NCI-H1105 treated with DMSO at 0.1 percent for 48 hours (cell line): ENCODE data around the gene PAAF1.
A peak's percentile ranks its signal among the peaks of the same experiment; 100 is the strongest.

ENCODE experiments used
- DNase-seq: peaks from one replicate; lab custom pipeline; 2025; lab: John Stamatoyannopoulos, UW

Gene PAAF1

DNA sequence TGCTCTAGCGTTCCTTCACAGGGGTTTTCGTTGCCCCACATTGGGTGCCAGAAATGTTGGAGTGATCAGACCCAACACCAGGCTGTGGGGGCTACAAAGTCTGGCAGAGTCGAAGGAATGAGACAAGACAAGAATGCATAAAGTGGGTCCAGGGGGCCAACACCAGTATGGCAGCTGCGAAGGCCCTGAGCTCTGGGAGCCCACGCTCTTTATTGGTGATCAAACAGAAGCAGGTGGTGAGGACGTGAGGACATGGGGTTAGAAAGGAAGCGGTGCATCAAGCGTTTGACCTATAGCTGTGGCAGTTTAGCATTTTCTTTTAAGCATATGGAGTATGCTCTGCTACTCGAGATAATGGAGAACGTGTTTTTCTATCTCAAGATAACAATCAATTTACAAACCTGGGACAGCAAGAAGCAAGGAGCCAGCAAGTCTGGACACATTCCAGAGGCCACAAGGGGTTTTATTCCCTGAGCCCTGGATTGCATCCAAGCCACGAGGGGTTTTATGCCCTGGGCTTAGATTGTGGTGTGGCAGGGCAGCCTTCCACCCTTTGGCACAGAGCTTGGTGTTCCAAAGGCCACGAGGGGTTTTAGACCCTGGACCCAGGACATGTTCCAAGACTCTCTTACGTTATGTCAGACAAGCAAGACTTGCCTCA is 70.1 kb downstream of the PAAF1 start:
- DNase-seq: no peak

DNA sequence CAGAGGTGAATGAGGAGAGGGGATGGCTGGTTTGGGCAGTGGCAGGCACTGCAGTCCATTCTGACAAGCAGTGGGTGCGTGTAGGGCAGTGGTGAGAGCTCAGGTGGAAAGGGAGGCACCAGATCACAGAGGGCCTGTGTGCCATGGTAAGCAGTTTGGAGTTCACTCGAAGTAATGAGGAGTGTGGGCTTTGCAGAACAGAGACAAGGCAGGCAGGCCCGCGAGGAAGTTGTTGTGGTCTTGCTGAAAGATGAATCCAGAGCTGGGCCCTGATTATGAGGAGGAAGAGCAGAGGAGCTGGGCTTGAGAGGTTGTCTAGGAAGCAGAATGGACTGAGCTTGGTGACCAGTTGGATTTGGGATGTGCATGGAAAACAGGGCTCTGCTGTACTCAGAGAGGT is 72.4 kb downstream of the PAAF1 start:
- DNase-seq: no peak

DNA sequence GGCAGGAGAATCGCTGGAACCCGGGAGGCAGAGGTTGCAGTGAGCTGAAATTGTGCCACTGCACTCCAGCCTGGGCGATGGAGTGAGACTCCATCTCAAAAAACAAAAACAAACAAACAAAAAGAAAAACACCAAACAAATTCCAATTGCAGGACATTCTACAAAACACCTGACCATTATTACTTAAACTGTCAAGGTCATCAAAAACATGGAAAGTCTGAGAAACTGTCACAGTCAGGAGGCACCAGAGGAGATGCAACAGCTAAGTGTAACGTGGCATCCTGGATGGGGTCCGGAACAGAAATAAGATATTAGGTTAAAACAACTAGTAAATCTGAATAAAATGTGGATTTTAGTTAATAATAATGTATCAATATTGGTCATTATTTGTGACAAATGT is 73.1 kb downstream of the PAAF1 start:
- DNase-seq: no peak

DNA sequence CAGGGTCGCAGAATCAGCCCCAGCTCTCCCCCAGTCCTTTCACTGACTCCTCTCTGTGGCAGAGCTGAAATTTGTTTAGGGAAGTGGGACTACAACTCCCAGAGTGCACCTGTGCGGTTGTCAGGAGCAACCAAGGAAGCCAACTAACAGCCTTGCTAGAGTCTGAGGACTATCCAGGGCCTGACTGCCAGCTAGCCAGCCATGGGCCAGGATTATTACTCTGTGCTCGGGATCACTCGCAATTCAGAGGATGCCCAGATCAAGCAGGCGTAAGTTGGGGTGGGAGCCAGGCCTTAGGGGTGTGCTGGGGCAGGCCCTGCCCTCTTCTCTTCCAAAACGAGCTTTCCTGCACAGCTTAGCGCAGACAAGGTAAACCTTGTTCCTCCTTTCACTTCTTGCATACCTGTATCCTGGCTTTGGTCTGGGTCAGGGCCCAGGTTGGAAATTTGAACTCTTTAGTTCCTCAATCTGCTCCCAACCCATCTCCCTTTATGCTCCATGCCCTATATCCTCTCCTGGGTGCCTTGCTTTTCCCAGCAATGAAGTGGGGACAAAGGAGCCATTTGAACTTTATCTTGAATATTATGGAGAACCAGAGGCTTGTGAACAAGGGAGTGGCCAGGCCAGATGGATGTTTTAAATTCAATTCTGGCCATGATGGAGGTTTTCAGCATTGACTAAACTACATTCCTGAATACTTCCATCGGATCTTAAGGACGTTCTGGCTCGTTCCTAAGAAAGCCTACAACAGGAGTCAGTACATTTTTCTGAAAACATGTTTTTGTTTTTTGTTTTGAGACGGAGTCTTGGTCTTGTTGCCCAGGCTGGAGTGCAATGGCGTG is 74.3 kb downstream of the PAAF1 start, which contains the start of gene DNAJB13:
DNAJB13 (plus strand) TSS at position 158 of the 842 bp plus-strand sequence; CDS start at position 202, 44 bp downstream.
- DNase-seq: peak; percentile 39

DNA sequence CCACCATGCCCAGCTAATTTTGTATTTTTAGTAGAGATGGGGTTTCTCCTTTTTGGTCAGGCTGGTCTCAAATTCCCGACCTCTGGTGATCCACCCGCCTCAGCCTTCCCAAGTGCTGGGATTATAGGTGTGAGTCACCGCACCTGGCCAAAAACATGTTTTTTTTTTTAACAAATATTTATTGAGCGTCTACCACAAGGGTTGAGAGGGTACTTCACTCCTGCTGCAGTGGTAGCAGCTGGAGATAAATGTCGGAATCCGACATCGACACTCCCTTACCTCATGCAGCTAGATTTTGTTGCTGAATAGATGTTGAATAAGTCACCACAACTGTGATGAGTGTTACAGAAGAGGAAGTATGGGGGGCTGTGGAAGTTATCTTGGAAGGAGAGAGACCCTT is 75.0 kb downstream of the PAAF1 start:
- peak; percentile 55 for DNase-seq

DNA sequence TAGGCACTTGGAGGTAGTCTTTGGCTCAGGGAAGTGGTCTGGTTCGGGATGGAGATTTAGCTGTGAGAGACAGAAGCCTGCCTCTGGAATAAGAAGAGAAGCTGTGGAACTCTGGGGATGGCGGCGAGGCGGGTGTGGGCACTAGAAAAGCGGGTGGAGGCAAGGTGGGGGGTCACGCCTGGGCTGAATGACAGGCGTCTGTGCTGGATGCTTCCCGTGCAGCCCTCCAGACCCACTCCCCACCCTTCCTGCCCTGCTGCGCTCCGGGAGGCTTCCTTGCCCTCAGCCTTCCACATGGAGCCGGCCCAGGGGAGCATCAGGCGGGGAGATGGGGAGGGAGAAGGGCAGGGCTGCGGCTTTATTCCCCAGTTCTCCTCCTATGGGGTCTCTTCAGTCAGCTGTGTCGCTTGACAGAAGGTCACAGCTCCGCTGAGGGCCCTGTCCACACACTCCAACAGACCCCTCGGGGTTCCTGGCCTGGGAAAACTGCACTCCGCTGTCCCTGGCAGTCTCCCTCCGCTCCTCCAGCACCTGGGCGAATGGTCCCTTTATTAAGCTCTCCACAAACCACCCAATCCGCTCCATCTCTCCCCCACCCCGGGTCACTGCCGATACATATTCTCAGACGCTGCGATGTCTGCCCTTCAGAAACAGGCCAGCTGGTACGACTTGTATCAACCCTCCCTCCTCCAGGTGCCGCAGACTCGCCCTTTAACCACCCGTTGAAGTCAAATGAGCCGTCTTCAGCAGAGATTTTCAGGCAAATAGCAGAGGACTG is 80.3 kb downstream of the PAAF1 start:
- no peak for DNase-seq

DNA sequence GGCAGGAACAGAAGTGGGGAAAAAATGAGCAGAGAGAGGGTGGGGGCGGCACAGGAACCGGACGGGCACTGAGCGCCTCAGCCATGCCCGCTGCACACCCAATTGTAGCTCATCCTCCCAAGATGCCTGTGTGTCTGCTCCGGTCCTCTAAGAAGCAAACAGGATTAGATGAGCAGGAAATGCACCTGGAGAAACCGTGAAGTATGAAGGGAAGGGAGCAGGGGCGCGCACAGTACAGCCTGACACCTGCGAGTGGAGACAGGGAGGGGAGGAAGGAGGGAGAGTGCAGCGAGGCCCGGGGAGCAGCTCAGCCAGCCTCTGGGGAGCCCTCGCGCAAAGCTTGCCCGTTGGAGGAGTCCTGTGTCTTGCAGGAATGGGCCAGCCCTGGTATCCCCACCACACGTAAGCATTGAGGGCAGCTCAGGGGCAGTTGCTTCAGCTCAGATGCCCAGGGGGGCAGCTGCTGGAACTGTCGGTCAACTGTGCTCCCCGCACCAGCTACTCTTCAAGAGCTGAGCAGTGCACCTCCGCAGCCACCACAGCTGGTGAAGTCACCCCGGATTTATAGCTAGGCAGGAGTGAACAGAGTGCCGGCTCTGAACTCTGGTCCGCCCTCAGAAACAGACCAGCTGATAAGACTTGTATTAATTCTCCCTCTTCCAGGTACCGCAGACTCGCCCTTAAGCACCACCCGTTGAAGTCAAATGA is 81.0 kb downstream of the PAAF1 start:
- DNase-seq: no peak

DNA sequence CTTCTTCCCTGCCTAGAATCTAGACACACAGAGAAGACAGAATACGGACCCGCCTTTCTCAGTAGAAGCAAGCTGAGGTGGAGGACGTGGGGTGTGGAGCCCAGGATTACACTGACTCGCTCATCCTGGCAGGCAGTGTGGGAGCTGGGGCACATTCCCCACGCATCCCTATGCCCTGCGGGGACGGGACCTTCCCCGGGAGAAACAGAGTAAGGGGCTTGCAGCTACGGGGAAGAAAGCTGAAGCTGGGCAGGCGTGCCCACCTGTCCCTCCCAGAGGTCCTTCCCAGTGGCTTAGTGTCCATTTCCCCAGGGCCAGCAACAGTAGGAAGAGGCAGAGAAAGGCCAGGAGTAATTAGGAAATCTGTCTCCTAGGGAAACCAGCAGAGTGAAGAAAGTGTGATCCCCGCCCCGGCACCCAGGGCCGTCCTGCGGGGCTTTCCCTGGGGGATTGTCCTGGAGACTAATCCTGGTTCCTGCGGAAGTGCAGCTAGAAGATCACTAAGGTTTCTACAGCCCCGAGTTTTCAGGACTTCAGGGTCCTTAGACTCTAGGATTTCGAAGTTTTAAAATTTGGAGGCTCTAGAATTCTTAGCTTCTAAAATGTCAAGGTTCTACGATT is 81.8 kb downstream of the PAAF1 start:
- DNase-seq: no peak

DNA sequence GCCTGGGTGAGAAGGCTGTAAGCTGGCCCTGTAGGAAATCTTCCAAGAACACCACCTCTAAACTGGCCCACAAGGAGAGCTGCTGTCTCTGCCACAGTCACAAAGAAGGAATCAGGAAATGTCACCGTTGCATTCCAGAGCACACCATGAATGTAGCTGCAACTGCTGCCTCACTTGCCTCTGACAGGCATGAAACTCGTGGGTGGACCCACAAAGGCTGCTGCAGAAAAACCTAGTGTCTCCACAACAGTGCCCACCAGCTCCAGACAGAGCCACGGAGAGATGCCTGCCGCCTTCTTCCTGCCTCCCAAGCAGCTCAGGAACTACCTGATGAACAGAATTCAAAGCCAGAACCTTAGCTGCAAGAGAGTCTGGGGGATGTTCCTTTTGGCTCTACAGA is 84.5 kb downstream of the PAAF1 start:
- DNase-seq: no peak

DNA sequence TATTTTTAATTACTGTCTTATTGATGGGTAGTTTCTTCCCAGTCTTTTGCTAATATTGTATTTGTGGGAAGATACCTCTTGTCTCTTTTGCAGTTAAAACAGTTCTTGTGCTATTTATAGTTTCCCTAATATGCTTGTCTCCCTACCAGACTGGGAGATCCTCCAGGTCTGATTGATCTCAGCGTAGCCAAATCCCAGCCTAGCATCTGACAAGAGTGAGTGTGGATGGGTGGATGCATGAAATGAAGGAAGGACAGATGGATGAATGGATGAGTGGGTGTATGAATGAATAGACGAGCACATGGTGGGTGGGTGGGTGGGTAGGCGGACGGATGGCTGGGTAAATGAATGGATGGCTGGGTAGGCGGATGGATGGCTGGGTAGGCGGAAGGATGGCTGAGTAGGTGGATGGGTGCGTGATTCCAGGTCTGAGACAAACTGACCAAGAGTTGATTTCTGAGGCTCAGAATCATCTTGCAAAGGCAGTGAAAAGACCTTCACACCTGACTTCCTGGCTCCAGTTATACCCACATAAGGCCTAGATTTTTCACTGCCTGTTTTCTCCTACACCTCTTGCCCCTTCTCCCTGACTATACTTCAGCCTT is 85.4 kb downstream of the PAAF1 start:
- DNase-seq: no peak

DNA sequence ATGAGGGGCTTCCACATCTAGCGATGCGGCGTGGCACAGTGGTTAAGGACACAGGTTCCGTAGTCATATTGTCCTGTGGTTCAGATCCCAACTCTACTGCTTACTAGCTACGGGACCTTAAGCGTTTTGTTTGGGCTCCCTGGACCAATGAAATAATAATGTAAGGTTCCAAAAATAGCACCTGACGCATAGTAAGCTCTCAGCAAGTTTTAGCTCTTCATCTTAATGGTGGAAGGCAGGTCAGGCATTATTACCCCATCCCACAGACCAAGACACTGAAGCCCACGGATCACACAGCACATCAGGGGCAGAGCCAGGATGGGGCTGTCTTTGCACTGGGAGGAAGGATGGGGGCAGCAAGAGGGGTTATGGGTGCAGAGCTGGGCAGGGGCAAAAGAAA is 87.1 kb downstream of the PAAF1 start:
- no peak for DNase-seq

DNA sequence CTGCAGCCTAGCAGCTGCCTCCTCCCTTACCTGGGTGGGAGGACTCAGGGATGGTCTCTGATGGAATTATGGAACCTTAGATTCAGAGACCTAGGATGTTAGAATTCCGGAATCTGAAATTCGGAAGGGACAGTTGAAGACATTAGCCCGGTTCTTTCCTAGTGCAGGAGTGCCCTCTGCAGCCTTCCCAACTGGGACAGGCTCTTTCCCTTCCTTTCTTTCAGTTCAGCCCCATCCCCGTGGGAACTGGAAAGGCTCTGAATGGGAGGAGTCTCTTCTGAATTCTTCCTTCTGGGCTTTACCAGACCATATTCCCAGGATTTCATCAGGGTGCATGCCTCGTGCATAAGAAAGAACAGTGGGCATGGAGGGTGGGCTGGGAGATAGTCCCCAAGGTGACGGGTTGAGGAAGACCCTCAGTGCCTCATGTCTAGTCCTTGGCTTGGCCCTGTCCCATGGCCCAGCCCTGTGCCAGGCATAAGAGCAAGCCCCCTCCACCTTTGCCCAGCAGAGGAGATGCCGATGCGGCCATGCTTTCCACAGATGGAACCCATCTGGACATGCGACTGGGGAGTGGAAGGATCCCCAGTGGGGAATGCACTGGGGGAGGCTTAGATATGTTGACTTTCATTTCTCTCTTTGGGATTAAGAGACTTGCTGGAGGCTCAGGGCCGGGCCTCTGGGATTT is 88.4 kb downstream of the PAAF1 start:
- no peak for DNase-seq

DNA sequence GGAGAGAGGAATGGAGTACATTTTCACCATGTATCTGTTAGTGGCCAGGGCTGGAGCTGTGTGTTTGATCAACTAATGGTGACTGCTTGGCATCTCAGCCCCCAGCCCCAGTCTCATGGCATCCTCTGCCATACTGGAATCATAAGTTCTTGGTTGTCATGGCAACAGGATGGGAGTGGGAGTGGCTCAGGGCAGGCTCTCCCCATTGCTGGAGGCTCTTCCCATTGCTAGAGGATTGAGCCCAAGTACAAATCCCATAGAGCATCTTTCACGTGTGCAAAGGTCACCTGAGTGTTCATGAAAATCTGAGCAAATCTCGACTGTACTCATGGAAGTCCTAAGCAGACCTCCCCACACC is 88.9 kb downstream of the PAAF1 start:
- no peak for DNase-seq

DNA sequence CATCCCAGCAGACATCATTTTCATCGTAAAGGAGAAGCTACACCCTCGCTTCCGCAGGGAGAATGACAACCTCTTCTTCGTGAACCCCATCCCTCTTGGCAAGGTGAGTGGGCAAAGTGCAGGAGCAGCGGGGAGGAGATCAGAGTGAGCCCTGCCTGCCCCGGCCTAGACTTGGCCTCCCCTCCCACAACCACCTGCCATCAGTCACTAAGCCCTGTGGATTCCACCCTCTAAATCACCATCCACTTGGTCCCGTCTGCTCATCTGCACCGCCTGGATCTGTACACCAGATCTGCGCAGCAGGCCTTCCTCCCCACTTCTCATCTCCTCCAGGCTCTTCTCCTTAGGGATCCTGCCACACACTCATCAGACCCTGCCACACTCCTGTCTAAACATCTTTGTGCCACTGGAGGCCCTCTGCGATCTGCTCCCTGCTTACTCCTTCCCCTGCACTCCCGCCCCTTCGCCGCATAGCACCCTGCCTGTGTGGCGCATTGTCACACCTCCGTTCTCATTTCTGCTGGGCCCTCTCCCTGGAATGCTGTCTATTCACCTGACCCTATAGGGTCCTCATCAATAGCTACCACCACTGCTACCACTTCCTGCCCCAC is 91.7 kb downstream of the PAAF1 start:
- no peak for DNase-seq

DNA sequence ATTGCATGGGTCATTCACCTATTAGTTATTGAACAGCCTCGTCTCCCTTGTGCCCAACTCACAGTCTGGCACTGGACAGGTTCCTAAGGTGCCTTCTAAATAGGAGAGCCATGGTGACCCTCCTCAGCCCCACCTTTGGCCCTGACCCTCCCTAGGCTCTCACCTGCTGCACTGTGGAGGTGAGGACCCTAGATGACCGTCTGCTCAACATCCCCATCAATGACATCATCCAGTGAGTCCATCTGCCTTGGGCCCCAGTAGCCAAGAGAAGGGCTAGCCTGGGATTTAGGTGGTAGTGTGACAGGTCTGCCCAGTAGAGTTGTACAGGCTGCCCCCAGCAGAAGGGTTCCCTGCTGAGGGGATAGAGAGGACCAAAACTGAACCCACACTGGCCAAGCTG is 92.3 kb downstream of the PAAF1 start:
- DNase-seq: no peak

DNA sequence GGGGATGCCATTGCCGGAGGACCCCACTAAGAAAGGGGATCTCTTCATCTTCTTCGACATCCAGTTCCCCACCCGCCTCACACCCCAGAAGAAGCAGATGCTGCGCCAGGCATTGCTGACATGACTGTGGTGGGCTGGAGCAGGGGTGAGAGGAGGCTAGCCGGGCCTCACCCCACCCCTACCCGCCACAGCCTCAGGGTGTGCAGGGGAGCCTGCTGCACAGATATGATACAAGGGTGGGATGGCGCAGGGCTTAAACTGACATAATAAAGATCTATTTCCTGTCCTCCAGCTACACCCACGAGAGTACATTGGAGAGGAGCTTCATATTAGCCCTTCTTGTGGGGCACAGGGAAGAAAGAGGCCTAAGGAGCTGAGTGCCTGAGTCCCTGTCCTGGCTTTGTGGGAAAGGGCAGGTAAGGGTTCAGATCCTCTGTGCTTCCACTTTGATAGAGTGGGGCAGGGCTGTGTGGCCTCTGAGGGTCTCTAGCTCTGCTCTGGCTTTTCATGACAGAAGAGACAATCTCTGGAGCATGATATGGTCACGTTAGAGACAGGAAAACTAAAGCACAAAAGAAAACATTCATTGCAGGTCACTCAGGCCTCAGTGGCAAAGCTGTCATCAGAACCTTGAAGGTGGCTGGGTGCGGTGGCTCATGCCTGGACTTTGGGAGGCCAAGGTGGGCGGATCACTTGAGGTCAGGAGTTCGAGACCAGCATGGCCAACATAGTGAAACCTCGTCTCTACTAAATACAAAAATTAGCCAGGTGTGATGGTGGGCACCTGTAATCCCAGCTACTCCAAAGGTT is 93.4 kb downstream of the PAAF1 start:
- no peak for DNase-seq

DNA sequence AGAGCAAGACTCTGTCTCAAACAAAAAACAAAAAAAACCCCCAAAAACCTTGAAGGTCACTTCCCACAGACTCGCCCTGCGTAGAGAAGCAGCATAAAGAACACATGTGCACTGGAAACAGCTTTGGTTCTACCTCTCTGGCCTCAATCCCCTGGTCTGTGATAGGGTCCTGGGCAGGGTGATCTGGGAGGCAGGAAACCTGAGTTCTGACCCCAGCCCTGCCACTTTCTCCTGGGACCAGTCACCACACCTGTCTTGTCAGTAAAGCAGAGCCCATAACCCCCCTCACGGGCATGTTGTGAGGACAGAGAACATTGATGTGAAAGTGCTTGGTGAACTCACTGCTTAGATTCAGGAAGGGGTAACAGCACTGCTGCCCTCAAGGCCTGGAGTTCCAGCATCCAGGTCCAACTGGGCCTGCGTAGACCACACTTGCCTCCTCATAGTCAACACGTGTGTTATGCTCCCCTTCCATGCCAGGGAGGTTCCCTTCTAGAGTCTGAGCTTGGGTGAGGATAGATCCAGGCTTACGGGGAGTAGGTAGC is 94.4 kb downstream of the PAAF1 start:
- no peak for DNase-seq

DNA sequence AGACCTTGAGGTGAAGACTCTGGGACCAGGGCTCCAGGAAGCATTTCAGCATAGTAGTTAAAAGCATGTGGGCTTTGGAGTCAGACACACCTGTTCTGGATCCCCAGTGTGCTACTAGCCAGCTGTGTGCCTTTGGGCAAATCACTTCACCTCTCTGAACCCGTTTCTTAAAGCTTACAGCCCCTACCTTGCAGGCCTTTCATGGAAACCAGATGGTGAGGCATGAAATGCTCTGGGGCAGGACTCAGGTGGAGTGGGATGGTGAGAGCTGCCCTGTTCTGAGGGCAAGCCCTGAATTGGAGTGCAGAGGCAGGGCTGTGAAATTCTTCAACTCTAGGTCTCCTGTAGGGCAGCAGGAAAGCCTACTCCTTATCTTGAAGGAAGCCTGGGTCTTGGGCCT is 95.4 kb downstream of the PAAF1 start:
- no peak for DNase-seq
